HepG2 (cell line): ENCODE results near the gene CUL4A. TPM values are rescaled to one million over a fixed set of nuclear protein-coding genes. Genes with fewer than 3 reads are reported as not detected.

ENCODE experiments used
- ARID3A ChIP-seq: IDR thresholded peaks from 2 replicates; pipeline ENCODE4 v1.6.1; 2012; ENCODE audit warnings: low read depth, low read length, improper control_type of control experiment
- ATAD3A ChIP-seq: sonication (generic); formaldehyde crosslinking; IDR thresholded peaks from 2 replicates; pipeline ENCODE4 v1.4.0; 2020; ENCODE audit warnings: missing genetic modification reagents
- BATF2 ChIP-seq: sonication (generic); formaldehyde crosslinking; IDR thresholded peaks from 2 replicates; pipeline ENCODE4 v1.8.0; 2022; ENCODE audit warnings: mild to moderate bottlenecking, missing genetic modification reagents, moderate library complexity
- BRCA1 ChIP-seq: sonication (generic); formaldehyde crosslinking; IDR thresholded peaks from 2 replicates; pipeline ENCODE4 v1.4.0; 2020; ENCODE audit warnings: missing genetic modification reagents
- CHCHD3 ChIP-seq: sonication (generic); formaldehyde crosslinking; IDR thresholded peaks from 2 replicates; pipeline ENCODE4 v1.8.0; 2022; ENCODE audit warnings: mild to moderate bottlenecking, missing genetic modification reagents, moderate library complexity
- DMTF1 ChIP-seq: sonication (generic); formaldehyde crosslinking; IDR thresholded peaks from 2 replicates; pipeline ENCODE4 v1.4.0; 2020; ENCODE audit warnings: mild to moderate bottlenecking, missing genetic modification reagents
- DNMT3B ChIP-seq: conservative IDR thresholded peaks from 2 replicates; pipeline ENCODE4 v1.6.1; 2016; ENCODE audit warnings: missing biosample characterization, control low read depth
- FOXA3 ChIP-seq: IDR thresholded peaks from 2 replicates; pipeline ENCODE4 v1.6.1; 2016; ENCODE audit warnings: missing genetic modification reagents, missing compliant biosample characterization
- FOXM1 ChIP-seq: sonication (generic); formaldehyde crosslinking; IDR thresholded peaks from 2 replicates; pipeline ENCODE4 v1.5.0; 2020; ENCODE audit warnings: missing genetic modification reagents
- MBD4 ChIP-seq: IDR thresholded peaks from 2 replicates; pipeline ENCODE4 v1.6.1; 2012; ENCODE audit warnings: low read length, inconsistent platforms, borderline replicate concordance
- NFIC ChIP-seq: IDR thresholded peaks from 2 replicates; pipeline ENCODE4 v1.6.1; 2012; ENCODE audit warnings: mild to moderate bottlenecking, low read length, inconsistent platforms
- NR2F1 ChIP-seq, 2 experiments: fragments of 450-650 bp in 1 of 2; formaldehyde crosslinking in 1 of 2; IDR thresholded peaks; 2 replicates each; pipeline versions ENCODE4 v1.5.0 to v1.6.1; 2016 to 2020; ENCODE audit warnings: mild to moderate bottlenecking in 1 of 2, missing compliant biosample characterization in 1 of 2, missing genetic modification reagents in 1 of 2, moderate library complexity in 1 of 2
- RARG ChIP-seq: sonication (generic); formaldehyde crosslinking; IDR thresholded peaks from 2 replicates; pipeline ENCODE4 v1.4.0; 2020; ENCODE audit warnings: low read depth, mild to moderate bottlenecking, missing genetic modification reagents
- SATB2 ChIP-seq: sonication (generic); formaldehyde crosslinking; IDR thresholded peaks from 2 replicates; pipeline ENCODE4 v1.5.0; 2020; ENCODE audit warnings: missing genetic modification reagents
- SMAD1 ChIP-seq: sonication (generic); formaldehyde crosslinking; IDR thresholded peaks from 2 replicates; pipeline ENCODE4 v1.4.0; 2020; ENCODE audit warnings: missing genetic modification reagents, low read depth, mild to moderate bottlenecking, borderline replicate concordance
- SMARCC2 ChIP-seq: fragments of 450-650 bp; IDR thresholded peaks from 2 replicates; pipeline ENCODE4 v1.6.1; 2017; ENCODE audit warnings: antibody characterized with exemption, mild to moderate bottlenecking
- ZFX ChIP-seq: sonication (generic); formaldehyde crosslinking; IDR thresholded peaks from 2 replicates; pipeline ENCODE4 v1.4.0; 2020; ENCODE audit warnings: mild to moderate bottlenecking, low read depth, missing genetic modification reagents, moderate library complexity
- ZGPAT ChIP-seq: IDR thresholded peaks from 2 replicates; pipeline ENCODE4 v1.6.1; 2016; ENCODE audit warnings: mild to moderate bottlenecking
- ZNF281 ChIP-seq: sonication (generic); formaldehyde crosslinking; IDR thresholded peaks from 2 replicates; pipeline ENCODE4 v1.4.0; 2020; ENCODE audit warnings: missing genetic modification reagents, borderline replicate concordance
- ZNF549 ChIP-seq: sonication (generic); formaldehyde crosslinking; IDR thresholded peaks from 2 replicates; pipeline ENCODE4 v1.5.0; 2020; ENCODE audit warnings: missing genetic modification reagents
- ZNF883 ChIP-seq: sonication (generic); formaldehyde crosslinking; IDR thresholded peaks from 2 replicates; pipeline ENCODE4 v1.5.1; 2020; ENCODE audit warnings: mild to moderate bottlenecking, missing genetic modification reagents; ENCODE audit errors: not compliant biosample characterization
- polyA plus RNA-seq, 8 experiments: library from polyadenylated mRNA; depleted of rRNA in 3 of 8; stranded (reverse) in 7 of 8; unstranded in 1 of 8; fragments of >200 nt; fragmentation: Illumina TruSeq in 4 of 8; extraction: Trizol in 4 of 8; gene quantifications; 2 replicates each; pipeline versions ENCODE4 v1.2.1 to v1.2.3, GENCODE V29; 2011 to 2016; ENCODE audit warnings: low read depth in 4 of 8, missing spikeins in 1 of 8, mixed read lengths in 1 of 8; ENCODE audit not compliant: insufficient read depth in 1 of 8
- total RNA-seq, 5 experiments: library from RNA; depleted of rRNA; stranded (reverse); fragments of >200 nt; fragmentation: Illumina TruSeq; extraction: Trizol; gene quantifications; 2 replicates each; pipeline ENCODE4 v1.2.3, GENCODE V29; 2016; ENCODE audit warnings: low read depth in 1 of 5

Gene CUL4A
- total and polyA plus RNA-seq, 2 of the 13 experiments (the other 11 are each of a cell fraction or from before 2014, with no cell fraction given): 51.2 to 75.3 TPM

GRCh38 chr13:113209759-113210421 is 477 bp downstream of the CUL4A start (continued):
- TF ChIP-seq DMTF1 (CRISPR knock-in tag): no peak
- TF ChIP-seq NR2F1 (CRISPR knock-in tag; IDR thresholded peaks at IDR 0.05): no peak
- TF ChIP-seq ATAD3A (CRISPR knock-in tag): no peak
- TF ChIP-seq ZNF549 (CRISPR knock-in tag): no peak
- TF ChIP-seq DNMT3B (CRISPR knock-in tag): no peak
- TF ChIP-seq SMAD1 (CRISPR knock-in tag): no peak
- TF ChIP-seq CHCHD3: peak; percentile 95
- TF ChIP-seq RARG (CRISPR knock-in tag): no peak
- TF ChIP-seq ZNF281 (CRISPR knock-in tag): peak; percentile 32; the same call in 1 of the 2 replicates
- TF ChIP-seq BRCA1 (CRISPR knock-in tag): no peak
- TF ChIP-seq FOXA3 (CRISPR knock-in tag): no peak
- peak; percentile 66 for TF ChIP-seq ZFX (CRISPR knock-in tag)
- TF ChIP-seq MBD4: no peak
- TF ChIP-seq FOXM1 (CRISPR knock-in tag): 0 out of 2 replicates have a peak, but pooled peaks have one; percentile 35
- TF ChIP-seq SATB2: no peak
- no peak for TF ChIP-seq NFIC
- TF ChIP-seq ZNF883: peak; percentile 86
- TF ChIP-seq SMARCC2: no peak
- no peak for TF ChIP-seq ARID3A
- 0 out of 2 replicates have a peak, but pooled peaks have one; percentile 54 for TF ChIP-seq BATF2 (CRISPR knock-in tag)
- TF ChIP-seq ZGPAT: peak; percentile 22; the same call in 1 of the 2 replicates
